Measurements from ENCODE around the gene RANBP1.

The RANBP1 gene

GRCh38 chr22:20089226-20089976 lies 26.5 kb upstream of the RANBP1 start:
- Histone ChIP-seq H3K9ac (ENCODE audit: low read depth, low read length) (no peak overlapping the region), H3K27me3 (ENCODE audit: insufficient read depth, low read length) (no peaks in the 10 kb centered on the region), H3K4me1 (ENCODE audit: insufficient read depth, low read length) (peaks cover 4% of the 10 kb centered on the region), H3K4me3 (ENCODE audit: low read length) (no peak overlapping the region), H3K36me3 (ENCODE audit: insufficient read depth, low read length) (peaks cover 91% of the 10 kb centered on the region), H3K27ac (ENCODE audit: low read depth, low read length) (no peak overlapping the region), H3K9me3 (ENCODE audit: insufficient read depth, low read depth, low read length) (no peaks in the 10 kb centered on the region)
- 95% methylated on average over 17 of the region's 17 CpGs for WGBS

DNA sequence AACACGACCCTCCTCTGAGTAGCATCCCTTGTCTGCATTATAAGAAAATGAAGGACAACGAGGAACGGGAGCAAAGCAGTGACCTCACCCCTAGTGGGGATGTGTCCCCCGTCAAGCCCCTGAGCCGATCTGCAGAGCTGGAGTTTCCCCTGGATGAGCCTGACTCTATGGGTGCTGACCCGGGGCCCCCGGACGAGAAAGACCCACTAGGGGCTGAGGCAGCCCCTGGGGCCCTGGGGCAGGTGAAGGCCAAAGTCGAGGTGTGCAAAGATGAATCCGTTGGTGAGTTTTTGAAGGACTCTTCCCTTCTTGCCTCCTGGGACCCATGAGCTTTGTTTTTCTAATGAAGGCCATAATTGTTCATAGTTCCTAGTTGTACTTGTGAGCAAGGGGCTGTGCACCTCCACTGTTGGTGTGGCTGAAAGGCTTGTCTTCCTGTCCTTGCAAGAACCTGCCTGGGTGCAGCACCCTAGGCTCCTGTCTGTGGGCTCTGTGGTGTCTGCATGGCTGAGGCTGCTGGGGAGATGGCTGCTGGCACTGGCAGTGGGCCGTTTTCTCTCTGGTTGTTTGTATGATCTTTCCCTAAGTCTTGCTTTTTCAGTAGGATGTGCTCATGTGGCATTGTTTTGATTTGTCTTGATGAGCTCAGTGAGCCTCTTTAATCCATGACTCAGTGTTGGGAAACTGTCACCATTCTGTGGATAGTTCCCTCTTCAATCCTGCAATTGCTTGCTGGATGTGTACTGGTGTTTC lies 25.8 kb upstream of the RANBP1 start:
- Histone ChIP-seq H3K4me1 (ENCODE audit: insufficient read depth, low read length) (peaks cover 2% of the 10 kb centered on the region), H3K4me3 (ENCODE audit: low read length) (no peak overlapping the region), H3K27me3 (ENCODE audit: insufficient read depth, low read length) (no peaks in the 10 kb centered on the region), H3K27ac (ENCODE audit: low read depth, low read length) (no peak overlapping the region), H3K9me3 (ENCODE audit: insufficient read depth, low read depth, low read length) (no peaks in the 10 kb centered on the region), H3K9ac (ENCODE audit: low read depth, low read length) (no peak overlapping the region), H3K36me3 (ENCODE audit: insufficient read depth, low read length) (peaks cover 99% of the 10 kb centered on the region)
- whole genome bisulfite sequencing, result 94% methylated on average over 11 of the region's 11 CpGs

- Histone ChIP-seq H3K27ac (ENCODE audit: low read depth, low read length) (no peak overlapping the region), H3K9ac (ENCODE audit: low read depth, low read length) (no peak overlapping the region), H3K9me3 (ENCODE audit: insufficient read depth, low read depth, low read length) (no peaks in the 10 kb centered on the region), H3K36me3 (ENCODE audit: insufficient read depth, low read length) (peaks cover 100% of the 10 kb centered on the region), H3K4me3 (ENCODE audit: low read length) (no peak overlapping the region), H3K4me1 (ENCODE audit: insufficient read depth, low read length) (no peaks in the 10 kb centered on the region), H3K27me3 (ENCODE audit: insufficient read depth, low read length) (no peaks in the 10 kb centered on the region)
- 97% methylated on average over 9 of the region's 9 CpGs for WGBS
These were observed 25.1 kb upstream of the RANBP1 start for GRCh38 chr22:20090730-20091240.

GRCh38 chr22:20091690-20092476 lies 24.0 kb upstream of the RANBP1 start:
- H3K27ac ChIP-seq (ENCODE audit: low read depth, low read length), result no peak overlapping the region
- whole genome bisulfite sequencing, result 94% methylated on average over 16 of the region's 16 CpGs
- H3K4me1 ChIP-seq (ENCODE audit: insufficient read depth, low read length), result no peaks in the 10 kb centered on the region
- H3K9ac ChIP-seq (ENCODE audit: low read depth, low read length), result no peak overlapping the region
- H3K4me3 ChIP-seq (ENCODE audit: low read length), result no peak overlapping the region
- H3K27me3 ChIP-seq (ENCODE audit: insufficient read depth, low read length), result no peaks in the 10 kb centered on the region
- H3K36me3 ChIP-seq (ENCODE audit: insufficient read depth, low read length), result peaks cover 100% of the 10 kb centered on the region
- no peaks in the 10 kb centered on the region for H3K9me3 ChIP-seq (ENCODE audit: insufficient read depth, low read depth, low read length)

GRCh38 chr22:20092477-20092854 lies 23.4 kb upstream of the RANBP1 start:
- H3K27me3 ChIP-seq (ENCODE audit: insufficient read depth, low read length), result no peaks in the 10 kb centered on the region
- H3K4me3 ChIP-seq (ENCODE audit: low read length), result no peak overlapping the region
- H3K4me1 ChIP-seq (ENCODE audit: insufficient read depth, low read length), result no peaks in the 10 kb centered on the region
- no peak overlapping the region for H3K27ac ChIP-seq (ENCODE audit: low read depth, low read length)
- no peak overlapping the region for H3K9ac ChIP-seq (ENCODE audit: low read depth, low read length)
- 96% methylated on average over 11 of the region's 11 CpGs for WGBS
- H3K36me3 ChIP-seq (ENCODE audit: insufficient read depth, low read length), result peaks cover 100% of the 10 kb centered on the region
- H3K9me3 ChIP-seq (ENCODE audit: insufficient read depth, low read depth, low read length), result no peaks in the 10 kb centered on the region

DNA sequence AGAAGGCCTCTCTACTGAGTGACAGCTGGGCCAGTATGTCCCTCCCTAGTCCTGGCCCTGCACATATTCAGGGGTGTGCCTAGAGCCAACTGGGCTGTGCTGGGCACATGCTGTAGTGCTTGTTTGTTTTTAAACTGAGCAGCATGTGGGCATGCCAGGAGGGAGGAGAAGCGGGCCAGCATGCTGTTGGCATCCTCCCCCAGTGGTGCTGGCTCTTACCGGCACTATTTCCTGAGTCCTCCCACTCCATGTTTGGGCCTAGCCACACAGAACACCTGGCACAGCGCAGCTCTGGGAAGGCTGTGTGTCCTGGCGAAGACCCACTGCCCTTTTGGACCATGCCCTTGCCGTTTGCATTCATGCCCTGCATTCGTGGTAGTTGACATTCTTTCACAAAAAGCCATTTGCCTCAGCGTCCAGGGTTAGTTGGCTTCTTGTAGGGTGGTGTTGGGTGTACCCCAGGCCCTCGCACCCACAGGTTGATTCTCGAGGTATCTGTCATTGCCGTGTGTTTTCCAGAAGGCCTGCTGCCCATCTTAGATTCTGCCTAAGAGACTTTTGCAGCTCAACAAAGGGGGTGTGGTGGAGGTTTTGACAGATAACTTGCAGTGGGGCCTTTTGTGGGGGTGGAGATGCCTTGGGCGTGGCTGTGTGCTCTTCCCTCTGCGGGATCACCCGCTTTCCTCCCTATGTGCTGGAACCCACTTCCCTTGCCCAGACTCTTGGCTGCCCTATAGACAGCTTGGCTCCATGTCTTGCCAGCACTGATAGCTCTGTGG lies 22.3 kb upstream of the RANBP1 start:
- 96% methylated on average over 13 of the region's 13 CpGs for WGBS
- peaks cover 98% of the 10 kb centered on the region for H3K36me3 ChIP-seq (ENCODE audit: insufficient read depth, low read length)
- H3K9ac ChIP-seq (ENCODE audit: low read depth, low read length), result no peak overlapping the region

DNA sequence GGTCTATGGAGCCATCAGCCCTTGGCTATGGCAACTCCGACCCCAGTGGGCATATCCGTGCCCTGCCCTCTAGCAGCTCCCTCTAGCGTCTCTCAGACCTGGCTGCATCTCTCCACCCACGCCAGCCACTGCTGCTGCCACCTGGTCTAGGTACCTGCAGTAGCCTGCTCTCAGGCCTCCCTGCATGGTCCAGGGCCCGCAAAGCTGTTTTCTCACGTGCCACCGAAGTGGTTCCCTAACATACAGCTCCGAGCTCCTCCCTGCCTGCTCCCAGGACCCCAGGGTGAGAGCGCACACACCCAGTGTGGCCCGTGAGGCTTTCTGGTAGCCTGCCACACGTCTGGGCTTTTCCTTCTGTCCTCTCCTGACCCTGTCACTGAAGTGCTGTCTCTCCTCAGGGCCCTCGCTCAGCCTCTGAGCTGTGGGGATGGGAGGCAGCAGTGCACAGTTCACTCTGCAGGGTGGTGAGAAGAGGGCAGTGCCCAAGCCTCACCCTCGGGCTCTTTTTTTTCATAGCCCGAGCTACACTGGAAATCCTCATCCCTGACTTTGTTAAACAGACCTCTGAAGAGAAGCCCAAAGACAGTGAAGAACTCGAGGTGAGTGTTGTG lies 21.6 kb upstream of the RANBP1 start:
- no peak overlapping the region for H3K9ac ChIP-seq (ENCODE audit: low read depth, low read length)
- H3K4me3 ChIP-seq (ENCODE audit: low read length), result no peak overlapping the region
- no peaks in the 10 kb centered on the region for H3K9me3 ChIP-seq (ENCODE audit: insufficient read depth, low read depth, low read length)
- H3K36me3 ChIP-seq (ENCODE audit: insufficient read depth, low read length), result peaks cover 98% of the 10 kb centered on the region
- H3K27me3 ChIP-seq (ENCODE audit: insufficient read depth, low read length), result no peaks in the 10 kb centered on the region
- H3K27ac ChIP-seq (ENCODE audit: low read depth, low read length), result no peak overlapping the region
- H3K4me1 ChIP-seq (ENCODE audit: insufficient read depth, low read length), result no peaks in the 10 kb centered on the region
- 95% methylated on average over 15 of the region's 15 CpGs for WGBS

More for the DNA sequence above, 22.3 kb upstream of the RANBP1 start:
- H3K27ac ChIP-seq (ENCODE audit: low read depth, low read length), result no peak overlapping the region
- H3K4me3 ChIP-seq (ENCODE audit: low read length), result no peak overlapping the region
- H3K27me3 ChIP-seq (ENCODE audit: insufficient read depth, low read length), result no peaks in the 10 kb centered on the region
- no peaks in the 10 kb centered on the region for H3K4me1 ChIP-seq (ENCODE audit: insufficient read depth, low read length)
- no peaks in the 10 kb centered on the region for H3K9me3 ChIP-seq (ENCODE audit: insufficient read depth, low read depth, low read length)

DNA sequence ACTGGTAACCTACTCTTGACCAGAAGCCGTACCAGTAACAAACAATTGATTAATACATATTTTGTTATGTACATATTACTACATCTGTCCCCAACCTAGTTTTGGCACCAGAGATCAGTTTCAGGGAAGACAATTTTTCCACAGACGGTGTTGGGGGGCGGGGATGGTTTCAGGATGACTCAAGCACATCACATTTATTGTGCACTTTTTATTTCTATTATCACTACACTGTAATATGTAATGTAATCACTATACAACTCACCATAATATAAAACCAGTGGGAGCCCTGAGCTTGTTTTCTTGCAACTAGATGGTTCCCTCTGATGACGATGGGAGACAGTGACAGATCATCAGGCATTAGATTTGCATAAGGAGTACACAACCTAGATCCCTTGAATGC lies 20.4 kb upstream of the RANBP1 start:
- Histone ChIP-seq H3K27ac (ENCODE audit: low read depth, low read length) (no peak overlapping the region), H3K27me3 (ENCODE audit: insufficient read depth, low read length) (no peaks in the 10 kb centered on the region), H3K9ac (ENCODE audit: low read depth, low read length) (no peak overlapping the region), H3K4me3 (ENCODE audit: low read length) (no peak overlapping the region), H3K36me3 (ENCODE audit: insufficient read depth, low read length) (peaks cover 97% of the 10 kb centered on the region), H3K9me3 (ENCODE audit: insufficient read depth, low read depth, low read length) (no peaks in the 10 kb centered on the region), H3K4me1 (ENCODE audit: insufficient read depth, low read length) (0 out of 2 replicates have a peak, but pooled peaks cover 4% of the 10 kb centered on the region)
- WGBS, result 97% methylated on average over 4 of the region's 4 CpGs

GRCh38 chr22:20096574-20097420 lies 19.1 kb upstream of the RANBP1 start:
- no peak overlapping the region for H3K9ac ChIP-seq (ENCODE audit: low read depth, low read length)
- 94% methylated on average over 2 of the region's 2 CpGs for WGBS
- H3K27ac ChIP-seq (ENCODE audit: low read depth, low read length), result no peak overlapping the region
- H3K9me3 ChIP-seq (ENCODE audit: insufficient read depth, low read depth, low read length), result no peaks in the 10 kb centered on the region
- peaks cover 96% of the 10 kb centered on the region for H3K36me3 ChIP-seq (ENCODE audit: insufficient read depth, low read length)
- no peaks in the 10 kb centered on the region for H3K27me3 ChIP-seq (ENCODE audit: insufficient read depth, low read length)
- 0 out of 2 replicates have a peak, but pooled peaks cover 4% of the 10 kb centered on the region for H3K4me1 ChIP-seq (ENCODE audit: insufficient read depth, low read length)
- no peak overlapping the region for H3K4me3 ChIP-seq (ENCODE audit: low read length)

All from HUES64 (cell line).